Left ventricle myocardium inferior (tissue), 1 donor: ENCODE data around the gene KCNG2. TPM values are rescaled to one million over a fixed set of nuclear protein-coding genes. Genes with fewer than 3 reads are reported as not detected.

Source experiments
- DNase-seq: peaks from one replicate; pipeline ENCODE4 v3.0.0-alpha.2; 2020
- H3K27ac ChIP-seq: fragments of 200-600 bp; replicated peaks from 2 replicates; pipeline ENCODE4 v1.8.0; 2021
- H3K27me3 ChIP-seq: fragments of 200-600 bp; 2 replicates; pipeline ENCODE4 v1.8.0; 2021; ENCODE audit warnings: low read depth
- H3K36me3 ChIP-seq: fragments of 200-600 bp; 2 replicates; pipeline ENCODE4 v1.8.0; 2021
- H3K4me1 ChIP-seq: fragments of 200-600 bp; 2 replicates; pipeline ENCODE4 v1.8.0; 2021
- H3K4me3 ChIP-seq: fragments of 200-600 bp; 2 replicates; pipeline ENCODE4 v1.8.0; 2021; ENCODE audit warnings: mild to moderate bottlenecking, moderate library complexity
- H3K9me3 ChIP-seq: fragments of 200-600 bp; replicated peaks from 2 replicates; pipeline ENCODE4 v1.8.0; 2021
- intact Hi-C: fragments of 100-400 bp; cut with micrococcal nuclease; formaldehyde crosslinking; loops from one replicate; pipeline ENCODE4 v1.11.0; 2022
- total RNA-seq: library from RNA; stranded (reverse); fragmentation: NEBNext Ultra II Directional; extraction: Animal tissue kit (Norgen Biotek cat#: 25700); gene quantifications from one replicate; pipeline ENCODE4 v1.2.1, GENCODE V29; 2021
- TF ChIP-seq, protein P1 (sequence below): fragments of 200-600 bp; IDR thresholded peaks from 2 replicates; pipeline ENCODE4 v1.8.0; 2021; ENCODE audit warnings: antibody characterized with exemption, mild to moderate bottlenecking, borderline replicate concordance
- donor health status: DM: no; HTN: yes; CAD: no; lungs with severe emphysema.

The KCNG2 gene
- total RNA-seq, 1 donor from 2014 or later = not detected

DNA sequence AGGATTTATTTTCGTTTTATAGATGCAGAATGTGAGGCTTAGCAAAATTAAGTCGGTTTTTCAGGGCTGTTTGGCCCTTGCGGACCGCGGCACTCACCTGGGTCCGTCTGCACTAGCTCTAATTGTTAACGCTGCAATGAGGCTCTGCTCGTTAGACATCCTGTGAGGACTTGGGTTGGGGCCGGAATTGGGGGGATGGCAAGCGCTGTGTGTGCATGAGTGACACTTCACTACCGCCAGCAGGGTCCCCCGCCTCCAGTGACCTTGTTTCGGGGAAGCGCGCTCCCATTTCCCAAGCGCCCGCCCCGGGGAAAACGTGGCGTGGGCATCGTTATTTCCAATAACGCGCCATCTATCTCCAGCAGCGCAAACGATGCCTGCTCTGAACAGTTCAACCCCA, 54.2 kb downstream of the KCNG2 start:
- H3K27ac ChIP-seq = no peak overlapping the region
- H3K4me3 ChIP-seq = no peak overlapping the region
- no peaks in the 10 kb centered on the region for H3K36me3 ChIP-seq
- H3K27me3 ChIP-seq = peaks cover 59% of the 10 kb centered on the region
- no peak for DNase-seq
- intact Hi-C loops = no loop called here
- TF ChIP-seq, protein P1, sequence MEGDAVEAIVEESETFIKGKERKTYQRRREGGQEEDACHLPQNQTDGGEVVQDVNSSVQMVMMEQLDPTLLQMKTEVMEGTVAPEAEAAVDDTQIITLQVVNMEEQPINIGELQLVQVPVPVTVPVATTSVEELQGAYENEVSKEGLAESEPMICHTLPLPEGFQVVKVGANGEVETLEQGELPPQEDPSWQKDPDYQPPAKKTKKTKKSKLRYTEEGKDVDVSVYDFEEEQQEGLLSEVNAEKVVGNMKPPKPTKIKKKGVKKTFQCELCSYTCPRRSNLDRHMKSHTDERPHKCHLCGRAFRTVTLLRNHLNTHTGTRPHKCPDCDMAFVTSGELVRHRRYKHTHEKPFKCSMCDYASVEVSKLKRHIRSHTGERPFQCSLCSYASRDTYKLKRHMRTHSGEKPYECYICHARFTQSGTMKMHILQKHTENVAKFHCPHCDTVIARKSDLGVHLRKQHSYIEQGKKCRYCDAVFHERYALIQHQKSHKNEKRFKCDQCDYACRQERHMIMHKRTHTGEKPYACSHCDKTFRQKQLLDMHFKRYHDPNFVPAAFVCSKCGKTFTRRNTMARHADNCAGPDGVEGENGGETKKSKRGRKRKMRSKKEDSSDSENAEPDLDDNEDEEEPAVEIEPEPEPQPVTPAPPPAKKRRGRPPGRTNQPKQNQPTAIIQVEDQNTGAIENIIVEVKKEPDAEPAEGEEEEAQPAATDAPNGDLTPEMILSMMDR = no peak
- peaks cover 5% of the 10 kb centered on the region for H3K4me1 ChIP-seq
- H3K9me3 ChIP-seq = no peaks in the 10 kb centered on the region

DNA sequence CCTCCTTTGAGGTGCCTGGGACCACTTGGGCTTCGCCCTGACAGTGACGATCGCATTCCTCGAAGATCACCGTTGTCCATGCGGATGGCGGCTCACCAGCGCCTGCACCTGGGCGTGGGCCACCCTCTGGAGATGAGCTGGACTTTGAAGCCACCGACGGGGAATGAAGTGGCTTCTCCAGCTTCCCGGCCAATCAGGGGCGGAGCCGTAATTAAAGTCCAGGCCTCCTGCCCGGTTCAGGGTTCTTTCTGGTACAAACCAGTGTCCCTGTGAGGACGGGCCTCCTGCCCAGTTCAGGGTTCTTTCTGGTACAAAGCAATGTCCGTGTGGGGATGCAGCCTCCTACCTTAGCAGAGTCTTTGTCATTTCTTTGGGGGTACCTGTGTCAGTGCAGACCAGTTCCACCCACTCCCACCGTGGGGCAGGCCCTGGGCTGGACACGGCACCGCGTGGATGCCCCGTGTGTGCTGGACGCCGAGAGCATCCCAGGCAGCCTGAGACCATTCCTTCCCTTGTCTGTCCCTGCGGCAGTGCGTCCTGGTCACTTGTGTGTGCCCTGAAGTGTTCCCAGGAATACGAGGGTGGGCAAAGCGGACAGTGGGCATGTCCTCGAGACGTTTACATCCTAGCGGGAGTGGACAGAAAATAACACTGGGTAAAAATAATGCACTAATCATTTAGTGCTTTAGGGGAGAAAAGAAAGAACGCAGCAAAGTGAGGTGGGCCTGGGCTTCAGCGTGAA, 55.0 kb downstream of the KCNG2 start:
- Histone ChIP-seq H3K9me3 (no peaks in the 10 kb centered on the region), H3K4me1 (peaks cover 5% of the 10 kb centered on the region), H3K27ac (no peak overlapping the region), H3K36me3 (no peaks in the 10 kb centered on the region), H3K27me3 (peaks cover 57% of the 10 kb centered on the region), H3K4me3 (no peak overlapping the region)
- intact Hi-C loops = no loop called here
- DNase-seq = no peak
- TF ChIP-seq, protein P1 = no peak

DNA sequence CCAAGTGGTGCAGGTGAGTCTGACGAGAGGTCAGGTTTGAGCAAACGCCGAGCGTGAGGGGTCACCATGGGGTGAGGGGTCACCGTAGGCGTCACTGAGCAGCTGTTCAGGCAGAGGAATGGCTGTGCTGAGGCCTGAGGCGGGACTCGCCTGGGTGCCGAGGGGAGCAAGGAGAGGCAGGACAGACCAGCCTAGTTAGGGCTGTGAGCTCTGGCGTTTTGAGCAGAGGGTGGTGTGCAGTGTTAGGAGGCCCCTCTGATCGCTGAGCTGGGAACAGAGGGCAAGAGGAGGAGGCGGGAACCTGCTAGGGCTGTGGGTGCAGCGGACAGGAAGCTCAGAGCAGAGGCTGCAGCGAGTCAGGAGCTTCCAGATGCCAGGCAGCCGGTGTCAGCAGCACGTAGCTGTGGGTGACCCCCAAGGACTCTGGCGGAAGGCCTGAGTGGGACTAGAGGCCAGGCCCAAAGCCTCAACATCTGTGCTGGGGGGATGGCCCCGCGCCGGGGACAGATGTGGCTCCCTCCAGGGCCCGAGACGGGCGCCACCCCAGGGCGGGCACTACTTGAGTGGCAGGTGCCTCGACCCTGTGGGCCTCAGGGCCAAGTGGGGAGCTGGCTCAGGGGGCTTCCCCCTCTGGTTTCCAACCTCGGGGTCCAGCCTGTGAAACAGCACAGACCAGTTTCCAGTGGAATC, 55.7 kb downstream of the KCNG2 start:
- H3K27me3 ChIP-seq = peaks cover 50% of the 10 kb centered on the region

GRCh38 chr18:79853993-79854364, 56.2 kb downstream of the KCNG2 start:
- H3K4me3 ChIP-seq = no peak overlapping the region
- DNase-seq = no peak
- no peaks in the 10 kb centered on the region for H3K36me3 ChIP-seq
- no peaks in the 10 kb centered on the region for H3K9me3 ChIP-seq
- intact Hi-C loops = no loop called here
- no peak overlapping the region for H3K27ac ChIP-seq
- TF ChIP-seq, protein P1 = no peak
- H3K4me1 ChIP-seq = peaks cover 5% of the 10 kb centered on the region
- peaks cover 45% of the 10 kb centered on the region for H3K27me3 ChIP-seq

More for the DNA sequence above, 55.7 kb downstream of the KCNG2 start:
- H3K9me3 ChIP-seq = no peaks in the 10 kb centered on the region
- intact Hi-C loops = no loop called here
- no peaks in the 10 kb centered on the region for H3K36me3 ChIP-seq
- no peak overlapping the region for H3K4me3 ChIP-seq
- DNase-seq = no peak
- no peak overlapping the region for H3K27ac ChIP-seq
- TF ChIP-seq, protein P1 = no peak
- peaks cover 5% of the 10 kb centered on the region for H3K4me1 ChIP-seq

- TF ChIP-seq, protein P1 = no peak
- DNase-seq = no peak
- intact Hi-C loops = no loop called here
- Histone ChIP-seq H3K27ac (no peak overlapping the region), H3K36me3 (no peaks in the 10 kb centered on the region), H3K27me3 (peaks cover 50% of the 10 kb centered on the region), H3K9me3 (peaks cover 8% of the 10 kb centered on the region), H3K4me1 (peaks cover 5% of the 10 kb centered on the region), H3K4me3 (no peak overlapping the region)
Observed at GRCh38 chr18:79855147-79855933, 57.6 kb downstream of the KCNG2 start.
